GM06990 (cell line): ENCODE data around the gene UVSSA.

Source experiments
- DNase-seq: peaks from one replicate; pipeline ENCODE4 v3.0.0-alpha.2; 2011; ENCODE audit not compliant: insufficient read length; ENCODE audit errors: extremely low read depth
- H3K27me3 ChIP-seq: replicated peaks from 2 replicates; pipeline ENCODE4 v1.6.0; 2011; ENCODE audit warnings: low read length; ENCODE audit not compliant: control insufficient read depth, insufficient read depth
- H3K36me3 ChIP-seq: 2 replicates; pipeline ENCODE4 v1.5.1; 2011; ENCODE audit warnings: low read length; ENCODE audit not compliant: control insufficient read depth, insufficient read depth
- H3K4me3 ChIP-seq: replicated peaks from 2 replicates; pipeline ENCODE4 v1.5.1; 2011; ENCODE audit warnings: low read depth, mild to moderate bottlenecking, control low read depth, low read length
- TF ChIP-seq, protein P1 (sequence below): IDR thresholded peaks from 2 replicates; pipeline ENCODE4 v1.5.1; 2011; ENCODE audit warnings: low read length, control low read depth, mild to moderate bottlenecking, inconsistent platforms; ENCODE audit not compliant: insufficient read depth, poor library complexity, severe bottlenecking

UVSSA gene

DNA sequence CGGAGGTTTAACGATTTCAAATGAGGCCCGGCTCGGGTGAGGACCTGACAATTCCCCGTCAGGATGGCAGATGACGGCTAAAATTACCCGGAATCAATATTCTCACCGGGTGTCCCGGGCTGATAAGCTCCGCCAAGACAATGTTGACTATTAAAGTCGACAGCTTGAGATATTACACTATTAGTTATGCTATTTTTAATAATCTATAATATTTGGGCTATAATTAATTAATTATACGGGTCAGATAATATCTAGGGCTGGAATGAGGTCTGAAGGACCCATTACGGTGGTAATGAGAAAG is 68.6 kb downstream of the UVSSA start:
- no peak for DNase-seq
- H3K4me3 ChIP-seq, result no peak overlapping the region
- H3K27me3 ChIP-seq, result no peaks in the 10 kb centered on the region
- TF ChIP-seq, protein P1, sequence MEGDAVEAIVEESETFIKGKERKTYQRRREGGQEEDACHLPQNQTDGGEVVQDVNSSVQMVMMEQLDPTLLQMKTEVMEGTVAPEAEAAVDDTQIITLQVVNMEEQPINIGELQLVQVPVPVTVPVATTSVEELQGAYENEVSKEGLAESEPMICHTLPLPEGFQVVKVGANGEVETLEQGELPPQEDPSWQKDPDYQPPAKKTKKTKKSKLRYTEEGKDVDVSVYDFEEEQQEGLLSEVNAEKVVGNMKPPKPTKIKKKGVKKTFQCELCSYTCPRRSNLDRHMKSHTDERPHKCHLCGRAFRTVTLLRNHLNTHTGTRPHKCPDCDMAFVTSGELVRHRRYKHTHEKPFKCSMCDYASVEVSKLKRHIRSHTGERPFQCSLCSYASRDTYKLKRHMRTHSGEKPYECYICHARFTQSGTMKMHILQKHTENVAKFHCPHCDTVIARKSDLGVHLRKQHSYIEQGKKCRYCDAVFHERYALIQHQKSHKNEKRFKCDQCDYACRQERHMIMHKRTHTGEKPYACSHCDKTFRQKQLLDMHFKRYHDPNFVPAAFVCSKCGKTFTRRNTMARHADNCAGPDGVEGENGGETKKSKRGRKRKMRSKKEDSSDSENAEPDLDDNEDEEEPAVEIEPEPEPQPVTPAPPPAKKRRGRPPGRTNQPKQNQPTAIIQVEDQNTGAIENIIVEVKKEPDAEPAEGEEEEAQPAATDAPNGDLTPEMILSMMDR, result no peak
- no peaks in the 10 kb centered on the region for H3K36me3 ChIP-seq

DNA sequence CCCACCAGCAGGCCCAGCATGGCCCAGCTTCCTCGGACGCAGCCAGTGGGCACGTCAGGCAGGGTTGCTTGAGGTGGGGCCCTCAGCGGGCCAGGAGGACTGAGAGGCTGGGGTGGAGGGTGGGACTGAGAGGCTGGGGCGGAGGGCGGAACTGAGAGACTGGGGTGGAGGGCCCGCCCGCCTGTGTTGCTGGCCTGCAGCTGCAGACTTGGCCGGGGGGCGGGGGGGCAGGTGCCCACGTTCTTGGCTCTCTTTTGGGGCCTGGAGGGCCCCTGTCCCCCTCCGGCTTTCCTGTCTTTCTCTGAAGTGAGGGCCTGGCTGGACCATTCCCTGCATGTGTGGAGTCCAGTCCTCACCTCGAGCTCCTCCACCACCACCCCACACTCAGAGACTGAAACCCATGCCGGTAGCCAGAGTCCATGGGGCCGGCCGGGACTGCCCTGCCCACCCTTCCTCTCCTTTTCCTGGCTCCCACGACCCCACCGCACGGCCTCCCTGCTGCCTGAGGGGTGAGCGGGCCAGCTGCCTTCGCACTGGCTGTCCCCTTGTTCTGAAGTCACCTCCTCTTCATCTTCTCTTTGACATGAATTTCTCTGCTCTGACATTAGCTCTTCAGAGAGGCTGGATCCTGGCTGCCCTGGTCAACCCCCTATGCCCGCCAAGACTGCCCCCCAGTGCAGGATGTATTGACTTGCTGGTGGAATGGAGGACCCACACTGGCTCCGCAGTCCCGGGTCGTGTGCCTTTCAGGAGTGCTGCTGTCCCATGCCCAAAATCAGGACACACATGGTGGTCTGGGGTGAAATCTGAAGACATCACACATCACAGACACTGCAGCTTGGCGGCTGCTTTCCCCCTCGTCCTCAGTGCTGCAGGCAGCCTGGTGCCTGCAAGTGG is 69.3 kb downstream of the UVSSA start:
- Histone ChIP-seq H3K4me3 (no peak overlapping the region), H3K27me3 (no peaks in the 10 kb centered on the region), H3K36me3 (no peaks in the 10 kb centered on the region)
- TF ChIP-seq, protein P1, result no peak
- DNase-seq, result no peak

DNA sequence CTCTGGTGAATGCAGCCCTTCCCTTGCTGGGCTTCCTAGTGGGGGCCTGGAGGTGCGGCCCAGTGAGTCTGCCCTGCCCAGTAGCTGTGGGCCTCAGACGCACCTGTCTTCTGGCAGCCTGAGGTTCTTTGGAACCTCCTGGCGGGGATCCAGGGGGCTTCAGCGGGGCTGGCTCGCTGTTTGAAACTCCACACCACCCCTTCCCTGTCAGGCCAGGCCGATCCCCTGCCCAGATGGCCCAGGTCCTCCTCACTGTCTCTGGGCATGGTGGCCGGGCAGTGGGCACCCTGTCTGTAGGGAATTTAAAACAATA is 69.9 kb downstream of the UVSSA start:
- Histone ChIP-seq H3K4me3 (no peak overlapping the region), H3K36me3 (no peaks in the 10 kb centered on the region), H3K27me3 (no peaks in the 10 kb centered on the region)
- TF ChIP-seq, protein P1, result no peak
- DNase-seq, result no peak

DNA sequence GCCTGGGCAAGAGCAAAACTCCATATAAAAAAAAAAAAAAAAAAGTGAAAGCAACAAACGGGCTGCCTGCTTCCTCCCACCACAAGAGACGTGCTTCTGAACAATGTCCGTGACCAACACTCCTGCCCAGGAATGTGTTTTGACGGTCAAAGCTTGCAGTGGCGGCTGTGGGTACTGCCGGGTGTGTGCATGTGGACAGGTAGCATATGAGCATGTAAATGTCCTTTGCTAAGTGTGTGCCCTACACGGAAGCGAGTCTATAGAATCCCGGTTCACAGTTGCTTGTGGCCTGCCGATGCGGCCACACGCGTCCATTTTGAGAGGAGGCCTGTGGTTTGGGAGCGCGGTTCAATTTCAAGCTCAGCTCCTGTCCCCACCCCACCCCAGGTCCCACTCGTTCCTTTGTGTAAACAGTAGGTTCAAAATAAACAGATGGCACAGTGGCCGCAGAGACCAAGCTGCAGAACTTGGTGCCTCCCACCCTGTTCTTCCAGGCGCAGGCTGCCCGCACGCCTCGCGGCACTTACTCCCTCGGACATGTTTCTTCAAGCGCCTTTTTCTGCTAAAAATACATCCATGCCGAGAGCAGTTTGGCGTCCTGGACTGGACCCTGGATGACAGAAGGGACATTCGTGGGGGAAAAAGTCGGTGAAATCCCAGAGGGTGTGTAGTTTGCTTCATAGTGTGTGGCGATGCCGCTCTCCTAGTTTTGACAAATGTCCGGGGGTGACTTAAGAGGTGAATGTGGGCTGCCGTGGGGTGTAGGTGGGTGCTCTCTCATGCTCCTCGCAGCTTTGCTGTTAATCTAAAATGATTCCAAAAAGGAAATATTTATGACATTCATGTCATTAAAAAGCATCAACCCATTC is 70.7 kb downstream of the UVSSA start:
- TF ChIP-seq, protein P1, result no peak
- H3K27me3 ChIP-seq, result no peaks in the 10 kb centered on the region
- H3K36me3 ChIP-seq, result no peaks in the 10 kb centered on the region
- DNase-seq, result no peak
- no peak overlapping the region for H3K4me3 ChIP-seq

DNA sequence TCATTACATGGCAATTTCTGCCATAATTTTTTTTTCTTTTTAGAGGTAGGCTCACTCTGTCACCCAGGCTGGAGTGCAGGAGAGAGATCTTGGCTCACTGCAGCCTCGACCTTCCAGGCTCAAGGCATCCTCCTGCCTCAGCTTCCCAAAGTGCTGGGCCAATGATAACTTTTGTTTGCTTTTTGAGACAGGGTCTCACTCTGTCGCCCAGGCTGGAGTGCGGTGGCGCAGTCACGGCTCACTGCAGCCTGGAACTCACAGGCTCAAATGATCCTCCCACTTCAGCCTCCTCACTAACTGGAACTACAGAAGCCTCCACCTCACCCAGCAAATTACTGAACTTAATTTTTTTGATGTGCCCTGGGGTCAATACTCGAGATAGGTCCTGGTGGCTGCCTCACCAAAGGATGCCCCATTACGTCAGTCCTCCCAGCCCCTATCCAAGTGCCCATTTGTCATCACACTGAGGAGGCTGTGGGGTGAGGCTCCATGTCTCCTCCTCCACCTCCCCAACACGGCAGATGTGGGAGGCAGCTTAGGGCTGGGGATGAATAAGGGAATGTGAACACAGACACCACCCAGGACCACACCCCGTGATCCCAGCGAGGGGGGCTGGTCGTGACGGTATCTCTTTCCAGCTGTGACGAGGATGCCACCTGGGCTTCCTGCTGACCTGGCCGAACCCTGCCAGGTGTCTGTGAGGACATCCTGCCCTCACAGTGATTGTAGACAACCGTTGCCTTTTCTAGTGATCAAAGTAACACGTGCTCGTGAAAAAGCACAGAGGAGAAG is 71.7 kb downstream of the UVSSA start:
- Histone ChIP-seq H3K27me3 (no peaks in the 10 kb centered on the region), H3K36me3 (no peaks in the 10 kb centered on the region), H3K4me3 (no peak overlapping the region)
- TF ChIP-seq, protein P1, result no peak
- no peak for DNase-seq
